ENCODE data around the gene ZMAT3.

- TF ChIP-seq CTCF (conservative IDR thresholded peaks at IDR 0.05) (no peak), ZFX (IDR thresholded peaks at IDR 0.05) (no peak)
These were observed 89.5 kb downstream of the ZMAT3 start for GRCh38 chr3:178982137-178982536.
